GM13976 (cell line): ENCODE results near the gene TMA7.

Source experiments
- DNase-seq: peaks from one replicate; pipeline ENCODE4 v3.0.0; 2012; ENCODE audit warnings: low spot score
- CTCF ChIP-seq: IDR thresholded peaks from 2 replicates; pipeline ENCODE4 v1.5.1; 2012; ENCODE audit warnings: borderline replicate concordance, mild to moderate bottlenecking; ENCODE audit not compliant: insufficient read depth; ENCODE audit errors: extremely low read depth, missing control alignments, control extremely low read depth
- in situ Hi-C: fragments of 300-500 bp; cut with MboI; formaldehyde crosslinking; loops from one replicate; pipeline ENCODE4 v1.12.0; 2022; ENCODE audit warnings: low sequenced_read_pairs, mixed read lengths, inconsistent platforms; ENCODE audit not compliant: unreplicated experiment

Gene TMA7

GRCh38 chr3:48429960-48430707, 9.9 kb upstream of the TMA7 start, which contains the start of gene PLXNB1:
Gene PLXNB1, minus strand, starts transcription at chr3:48430086. Its CDS starts 5,475 bp downstream, at chr3:48424611.
- in situ Hi-C loops: loop anchor here (10.0 kb wide), 1 partner anchor 155 kb away; no protein-coding TSS in a partner anchor
- no peak for DNase-seq
- TF ChIP-seq CTCF: no peak

- in situ Hi-C loops: loop anchor here (10.0 kb wide), 1 partner anchor 156 kb away; no protein-coding TSS in a partner anchor
- DNase-seq: no peak
- no peak for TF ChIP-seq CTCF
Observed at GRCh38 chr3:48430708-48431101, 9.4 kb upstream of the TMA7 start.

GRCh38 chr3:48431224-48432029, 8.6 kb upstream of the TMA7 start:
- TF ChIP-seq CTCF: no peak
- DNase-seq: no peak
- in situ Hi-C loops: loop anchor here (10.0 kb wide), 1 partner anchor 157 kb away; no protein-coding TSS in a partner anchor

GRCh38 chr3:48432411-48433371, 7.4 kb upstream of the TMA7 start:
- TF ChIP-seq CTCF: peak; percentile 12
- in situ Hi-C loops: loop anchor here (10.0 kb wide), 1 partner anchor 158 kb away; no protein-coding TSS in a partner anchor
- DNase-seq: no peak

GRCh38 chr3:48433472-48434118, 6.5 kb upstream of the TMA7 start:
- no peak for TF ChIP-seq CTCF
- in situ Hi-C loops: loop anchor here (10.0 kb wide), 1 partner anchor 159 kb away; no protein-coding TSS in a partner anchor
- DNase-seq: no peak
